Right lobe of liver (tissue), 4 donors: ENCODE results near the gene CREBBP.

Experiments
- POLR2A ChIP-seq: fragments of 450-650 bp; IDR thresholded peaks from one replicate; pipeline ENCODE4 v1.6.1; 2017; ENCODE audit warnings: antibody characterized with exemption, mild to moderate bottlenecking
- TF ChIP-seq, protein P1 (sequence below), 4 donors: fragments of 200-600 bp in 3 of 4; fragments of 450-650 bp in 1 of 4; IDR thresholded peaks; one replicate each; pipeline versions ENCODE4 v1.5.1 to v1.8.0; 2016 to 2022; ENCODE audit warnings: antibody characterized with exemption in 4 of 4, mild to moderate bottlenecking in 2 of 4
- donor health status: DM: no; HTN: no; CAD: no.
- donor health status: DM: no; HTN: no; CAD: no.
- donor health status: DM: no; HTN: yes; CAD: no.

DNA sequence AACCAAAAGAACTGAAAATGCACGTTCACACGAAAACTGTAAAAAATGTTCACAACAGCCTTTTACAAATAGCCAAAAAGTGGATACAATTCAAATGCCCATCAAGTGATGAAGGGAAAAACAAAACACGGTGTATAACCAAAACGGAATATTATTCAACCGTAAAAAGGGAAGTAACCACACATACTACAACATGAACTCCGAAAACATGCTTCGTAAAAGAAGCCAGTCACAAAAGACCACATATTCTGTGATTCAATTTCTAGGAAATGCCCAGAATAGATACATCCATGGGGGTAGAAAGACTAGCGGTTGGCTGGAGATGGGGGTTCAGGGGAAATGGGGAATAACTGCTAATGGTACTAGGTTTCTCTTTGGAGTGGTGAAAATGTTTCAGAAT is 81.7 kb downstream of the CREBBP start:
- TF ChIP-seq, protein P1, sequence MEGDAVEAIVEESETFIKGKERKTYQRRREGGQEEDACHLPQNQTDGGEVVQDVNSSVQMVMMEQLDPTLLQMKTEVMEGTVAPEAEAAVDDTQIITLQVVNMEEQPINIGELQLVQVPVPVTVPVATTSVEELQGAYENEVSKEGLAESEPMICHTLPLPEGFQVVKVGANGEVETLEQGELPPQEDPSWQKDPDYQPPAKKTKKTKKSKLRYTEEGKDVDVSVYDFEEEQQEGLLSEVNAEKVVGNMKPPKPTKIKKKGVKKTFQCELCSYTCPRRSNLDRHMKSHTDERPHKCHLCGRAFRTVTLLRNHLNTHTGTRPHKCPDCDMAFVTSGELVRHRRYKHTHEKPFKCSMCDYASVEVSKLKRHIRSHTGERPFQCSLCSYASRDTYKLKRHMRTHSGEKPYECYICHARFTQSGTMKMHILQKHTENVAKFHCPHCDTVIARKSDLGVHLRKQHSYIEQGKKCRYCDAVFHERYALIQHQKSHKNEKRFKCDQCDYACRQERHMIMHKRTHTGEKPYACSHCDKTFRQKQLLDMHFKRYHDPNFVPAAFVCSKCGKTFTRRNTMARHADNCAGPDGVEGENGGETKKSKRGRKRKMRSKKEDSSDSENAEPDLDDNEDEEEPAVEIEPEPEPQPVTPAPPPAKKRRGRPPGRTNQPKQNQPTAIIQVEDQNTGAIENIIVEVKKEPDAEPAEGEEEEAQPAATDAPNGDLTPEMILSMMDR (IDR thresholded peaks at IDR 0.05), result no peak
- TF ChIP-seq POLR2A, result no peak
